HG03442 (cell line): Measurements from ENCODE around the gene LIMS4.
"Not testable (repeated sequence)": the region's sequence is repeated elsewhere in the genome, so short reads cannot be mapped to it uniquely, and the experiment has no call there.

Experiments used
- ATAC-seq: cut with Tn5 transposase; IDR thresholded peaks from one replicate; pipeline ENCODE4 v1.9.1; 2021; ENCODE audit warnings: mild to moderate bottlenecking, moderate library complexity; ENCODE audit not compliant: unreplicated experiment

LIMS4 gene, protein sequence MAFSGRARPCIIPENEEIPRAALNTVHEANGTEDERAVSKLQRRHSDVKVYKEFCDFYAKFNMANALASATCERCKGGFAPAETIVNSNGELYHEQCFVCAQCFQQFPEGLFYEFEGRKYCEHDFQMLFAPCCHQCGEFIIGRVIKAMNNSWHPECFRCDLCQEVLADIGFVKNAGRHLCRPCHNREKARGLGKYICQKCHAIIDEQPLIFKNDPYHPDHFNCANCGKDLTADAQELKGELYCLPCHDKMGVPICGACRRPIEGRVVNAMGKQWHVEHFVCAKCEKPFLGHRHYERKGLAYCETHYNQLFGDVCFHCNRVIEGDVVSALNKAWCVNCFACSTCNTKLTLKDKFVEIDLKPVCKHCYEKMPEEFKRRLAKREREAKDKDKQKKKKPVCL

DNA sequence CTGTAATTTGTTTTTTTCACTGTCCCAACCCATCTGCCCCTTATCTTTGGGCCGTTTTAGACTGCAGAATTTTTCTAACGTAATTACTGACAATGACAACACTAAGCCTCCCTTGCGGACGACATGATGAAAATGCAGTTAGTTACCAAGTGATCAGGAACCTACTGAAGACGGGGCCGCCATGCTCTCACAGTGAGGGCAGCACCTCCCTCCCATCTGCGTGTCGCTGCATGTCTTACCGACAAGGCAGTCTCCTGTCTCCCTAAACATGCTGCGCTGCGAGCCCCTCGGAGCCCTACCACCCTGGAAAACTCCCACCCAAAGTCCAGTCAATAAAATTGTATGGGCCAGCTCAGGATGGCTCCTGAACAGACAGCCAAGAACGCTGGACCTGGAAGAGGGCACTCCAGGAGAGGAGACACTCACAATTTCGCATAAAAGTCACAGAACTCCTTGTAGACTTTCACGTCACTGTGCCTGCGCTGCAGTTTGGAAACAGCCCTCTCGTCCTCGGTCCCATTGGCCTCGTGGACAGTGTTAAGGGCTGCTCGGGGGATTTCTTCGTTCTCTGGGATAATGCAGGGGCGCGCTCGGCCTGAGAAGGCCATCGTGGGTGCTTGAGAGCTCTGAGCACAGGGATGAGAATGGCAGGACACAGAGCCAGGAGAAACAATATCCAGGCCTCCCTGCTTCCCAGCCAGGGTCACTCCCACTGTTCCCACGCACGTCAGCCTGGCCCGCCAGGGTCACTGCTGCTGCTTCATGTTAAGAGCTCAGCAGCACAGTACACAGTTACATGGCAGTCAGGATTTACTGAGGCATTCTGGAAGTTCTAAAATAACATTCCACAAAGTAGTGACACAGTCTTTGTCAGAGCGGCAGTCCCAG, at the start of gene LIMS4:
LIMS4 (minus strand) TSS at position 646 of the 888 bp plus-strand sequence; CDS start at position 608, 38 bp downstream.
- ATAC-seq = not testable (repeated sequence)

DNA sequence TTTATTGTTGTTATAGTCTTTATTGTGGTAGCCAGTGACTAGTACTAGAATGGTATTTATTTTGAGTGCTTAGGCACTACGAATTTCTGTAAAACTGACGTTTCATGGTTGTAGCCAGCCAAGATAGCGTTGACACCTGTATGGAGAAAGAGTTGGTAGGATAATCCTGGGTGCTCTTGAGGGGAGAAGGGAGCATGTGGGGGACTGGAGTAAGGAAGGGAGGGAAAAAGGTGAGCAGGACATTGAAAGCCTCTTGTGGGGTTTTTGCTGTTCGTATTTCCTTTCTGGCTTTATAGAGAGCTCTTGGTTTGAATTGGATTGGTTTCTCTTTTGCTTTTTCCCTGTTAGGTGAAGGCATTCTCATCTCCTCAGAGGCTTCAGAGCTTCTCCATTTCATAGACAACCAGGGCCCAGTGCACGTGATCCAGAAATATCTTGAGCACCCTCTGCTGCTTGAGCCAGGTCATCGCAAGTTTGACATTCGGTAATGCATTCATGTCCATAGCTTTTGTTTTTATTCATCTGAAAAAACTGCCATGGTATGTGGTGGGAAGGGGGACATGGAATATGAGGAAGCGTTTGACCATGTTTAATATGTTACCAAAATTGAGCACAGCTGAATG, 27.2 kb upstream of the LIMS4 start:
- peak; percentile 87 for ATAC-seq

DNA sequence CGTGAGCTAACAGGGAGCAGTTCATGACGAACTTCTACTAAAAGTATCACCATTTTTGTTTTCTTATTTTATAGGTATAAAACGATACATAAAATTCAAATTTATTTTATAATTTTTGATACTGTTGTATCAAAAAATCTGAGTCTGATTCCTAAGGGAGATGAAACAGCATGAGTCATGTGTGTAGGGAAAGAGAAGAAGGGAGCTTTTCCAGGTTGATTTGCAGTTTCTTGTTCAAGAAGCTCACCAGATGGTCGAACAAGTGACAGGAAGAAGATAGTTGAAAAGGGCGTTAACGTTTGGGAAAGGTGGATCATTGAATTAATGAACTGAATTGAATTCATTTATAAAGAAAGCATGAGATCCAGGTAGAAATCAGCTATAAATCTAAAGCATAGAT, 23.4 kb upstream of the LIMS4 start:
- ATAC-seq = not testable (repeated sequence)

DNA sequence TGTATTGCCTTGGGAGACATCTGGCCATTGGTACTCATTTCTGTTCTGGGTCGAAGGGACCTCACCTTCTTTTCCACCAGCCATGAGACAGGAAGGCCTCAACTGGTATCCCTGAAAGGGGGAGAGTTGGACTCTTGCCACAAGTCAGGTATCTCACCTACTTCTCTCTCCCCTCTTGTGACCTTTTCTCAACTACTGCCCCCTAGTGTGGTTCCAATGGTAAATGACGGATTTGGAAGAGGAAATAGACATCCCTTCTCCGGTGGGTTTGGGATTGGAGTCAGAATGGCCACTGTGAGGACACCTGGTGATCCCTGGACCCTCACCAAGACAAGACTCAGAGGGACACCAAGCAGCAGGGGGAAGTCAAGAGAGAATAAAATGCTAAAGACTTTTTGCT, 21.9 kb upstream of the LIMS4 start:
- ATAC-seq = not testable (repeated sequence)

DNA sequence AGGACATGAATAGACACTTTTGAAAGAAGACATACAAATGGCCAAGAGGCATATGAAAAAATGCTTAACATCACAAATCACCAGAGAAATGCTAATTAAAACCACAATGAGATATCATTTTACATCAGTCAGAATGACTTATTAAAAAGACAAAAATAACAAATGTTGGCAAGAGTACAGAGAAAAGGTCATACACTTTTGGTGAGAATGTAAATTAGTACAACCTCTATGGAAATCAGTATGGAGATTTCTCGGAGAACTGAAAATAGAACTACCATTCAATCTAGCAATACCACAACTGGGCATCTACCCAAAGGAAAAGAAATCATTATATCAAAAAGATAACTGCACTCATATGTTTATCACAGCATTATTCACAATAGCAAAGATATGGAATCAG, 16.4 kb upstream of the LIMS4 start:
- ATAC-seq = not testable (repeated sequence)

DNA sequence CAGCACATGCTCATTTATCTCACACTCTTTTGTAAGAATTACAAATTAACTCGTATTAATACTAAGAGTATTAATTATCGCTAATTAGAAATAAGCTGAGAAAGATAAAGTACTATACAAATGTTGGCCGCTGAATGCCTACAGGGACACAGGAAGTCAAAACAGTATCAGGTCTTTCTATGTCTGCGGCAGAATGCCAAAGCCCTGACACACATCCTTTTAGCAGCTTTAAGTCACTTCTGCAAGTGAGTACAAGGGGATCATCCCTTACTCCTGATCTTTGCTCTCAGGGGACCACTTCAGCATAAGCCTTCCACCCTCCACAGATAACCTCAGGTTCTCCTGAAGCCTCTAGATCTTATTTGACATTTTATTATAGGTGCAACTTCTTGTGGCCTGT, 10.1 kb upstream of the LIMS4 start:
- ATAC-seq = not testable (repeated sequence)

DNA sequence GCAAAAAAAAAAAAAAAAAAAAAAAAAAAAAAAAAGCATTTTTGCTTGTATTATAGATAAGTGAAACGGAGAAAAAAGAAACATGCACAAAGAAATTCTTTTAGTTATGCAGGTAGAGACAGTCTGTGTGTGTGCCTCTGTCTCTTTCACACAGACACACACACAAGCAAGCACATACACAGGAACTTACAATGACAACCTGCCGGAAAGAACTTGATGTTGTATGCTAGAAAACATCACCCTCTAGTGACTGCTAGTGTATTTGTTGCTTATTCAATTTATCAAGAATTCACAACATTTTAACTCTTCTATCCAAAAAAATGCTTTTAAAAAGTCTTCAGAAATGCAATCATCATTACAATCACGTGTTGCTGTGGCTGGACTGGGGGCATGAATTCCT, 8.6 kb upstream of the LIMS4 start:
- ATAC-seq = peak; percentile 39

DNA sequence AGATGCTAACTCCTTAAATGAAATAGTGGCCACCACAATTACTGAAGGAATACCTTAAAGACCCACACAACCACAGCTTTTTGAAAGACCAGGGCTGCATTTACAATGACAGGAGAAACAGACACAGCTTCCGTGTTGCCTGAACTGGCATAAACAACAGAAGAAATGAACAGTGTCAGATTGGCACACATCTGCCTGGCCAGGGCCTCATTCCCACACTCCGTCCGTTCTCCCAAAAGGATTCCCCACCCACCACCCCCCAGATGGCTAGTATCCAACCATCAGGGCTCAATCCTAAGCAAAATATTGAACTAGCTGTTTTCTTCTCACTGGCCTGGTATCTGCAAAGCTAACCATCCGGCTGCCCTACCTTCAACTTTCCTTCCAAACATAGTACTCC, 7.5 kb upstream of the LIMS4 start:
- ATAC-seq = not testable (repeated sequence)

DNA sequence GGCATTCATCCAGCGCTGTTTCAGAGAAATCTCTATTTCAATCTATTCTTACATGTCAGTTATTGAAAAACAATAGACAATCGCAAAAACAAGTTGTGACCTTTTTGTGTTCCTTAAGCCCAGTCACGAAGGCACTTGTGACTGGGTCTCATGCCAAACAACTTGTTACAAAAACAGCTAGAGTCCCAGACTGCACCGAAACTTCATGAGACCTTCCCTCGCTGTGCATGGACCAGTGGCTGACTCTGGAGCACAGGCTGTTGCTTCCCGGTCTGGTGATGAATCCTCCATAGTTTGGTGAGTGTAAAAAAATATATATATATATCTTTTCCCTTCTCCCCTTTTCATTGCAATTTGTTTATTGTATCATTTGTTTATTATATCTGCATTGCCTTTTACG, 4.8 kb upstream of the LIMS4 start:
- ATAC-seq = not testable (repeated sequence)

DNA sequence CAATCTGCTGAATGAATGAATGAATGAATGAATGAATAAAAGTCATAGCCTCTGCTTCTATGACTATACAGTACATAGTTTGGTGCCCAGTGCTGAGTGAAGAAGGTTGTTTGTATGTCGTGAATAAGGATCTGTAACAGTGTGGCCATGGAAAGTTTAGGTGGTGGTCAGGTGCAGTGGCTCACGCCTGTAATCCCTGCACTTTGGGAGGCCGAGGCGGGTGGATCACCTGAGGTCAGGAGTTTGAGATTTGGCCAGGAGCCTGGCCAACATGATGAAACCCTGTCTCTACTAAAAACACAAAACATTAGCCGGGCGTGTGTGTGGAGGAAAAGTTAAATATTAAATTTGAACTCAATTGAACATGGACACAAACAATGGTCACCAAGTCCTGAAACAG, 4.3 kb upstream of the LIMS4 start:
- not testable (repeated sequence) for ATAC-seq

DNA sequence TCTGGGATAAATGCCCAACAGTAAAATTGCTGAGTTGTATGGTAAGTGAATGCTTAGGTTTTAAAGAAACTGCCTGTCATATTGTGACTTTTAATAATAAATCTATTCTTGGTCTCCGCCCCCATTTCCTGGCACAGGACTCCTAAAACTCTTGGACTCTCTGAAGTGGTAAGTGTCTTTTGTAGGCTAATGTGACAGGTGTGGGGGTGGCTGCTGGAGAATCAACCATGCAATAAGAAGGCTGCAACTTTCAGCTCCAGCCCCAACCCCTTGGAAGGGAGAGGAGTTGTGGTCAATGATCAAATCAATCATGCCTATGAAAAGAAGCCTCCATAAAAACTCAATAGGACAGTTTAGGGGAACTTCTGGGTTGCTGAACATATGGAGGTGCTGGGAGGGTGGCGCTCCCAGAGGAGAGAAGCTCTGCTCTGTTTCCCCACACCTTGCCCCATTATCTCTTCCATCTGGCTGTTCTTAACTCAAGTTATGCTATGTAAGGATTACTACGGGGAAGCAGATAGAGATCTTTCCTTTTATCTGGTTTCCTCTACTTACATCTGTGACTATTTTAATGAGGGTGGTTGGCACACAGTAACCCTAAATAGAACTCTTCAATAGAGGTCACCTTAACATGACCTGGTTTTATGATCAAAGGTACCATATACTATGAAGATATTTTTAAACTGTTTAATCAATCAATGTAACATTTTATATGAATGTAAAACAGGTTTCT, 3.2 kb upstream of the LIMS4 start:
- ATAC-seq = not testable (repeated sequence)

DNA sequence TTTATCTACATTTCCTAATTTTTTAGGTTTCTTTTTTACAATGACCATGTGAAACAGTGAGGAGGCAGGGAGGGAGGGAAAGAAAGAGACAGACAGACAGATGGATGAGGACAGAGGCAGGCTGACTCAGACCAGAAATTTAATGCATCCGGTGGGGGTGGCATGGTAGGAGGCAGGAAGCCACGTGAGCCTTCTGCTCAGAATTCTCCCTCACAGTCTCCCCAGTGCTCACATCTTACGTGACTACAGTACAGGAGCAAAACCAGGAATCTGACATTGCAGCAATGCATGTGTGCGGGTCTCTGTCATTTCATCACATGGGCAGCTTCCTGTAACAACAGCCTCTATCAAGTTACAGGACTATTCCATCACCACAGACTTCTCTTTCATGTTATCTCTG, 2.3 kb upstream of the LIMS4 start:
- peak; percentile 96 for ATAC-seq

DNA sequence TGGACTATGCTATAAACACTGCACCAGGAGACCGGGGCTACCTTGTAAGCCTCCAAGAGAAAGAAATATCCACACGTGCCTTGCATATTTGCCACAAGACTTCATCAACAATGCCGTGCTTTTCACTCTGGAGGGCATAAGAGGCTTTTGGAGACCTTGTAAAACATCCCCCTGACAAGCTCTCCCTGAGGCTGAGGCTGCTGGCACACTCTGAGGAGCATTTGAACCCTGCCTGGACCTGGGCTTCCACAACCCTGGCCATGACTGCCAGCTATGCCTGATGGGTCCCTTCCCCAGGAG, 393 bp upstream of the LIMS4 start:
- ATAC-seq = not testable (repeated sequence)

DNA sequence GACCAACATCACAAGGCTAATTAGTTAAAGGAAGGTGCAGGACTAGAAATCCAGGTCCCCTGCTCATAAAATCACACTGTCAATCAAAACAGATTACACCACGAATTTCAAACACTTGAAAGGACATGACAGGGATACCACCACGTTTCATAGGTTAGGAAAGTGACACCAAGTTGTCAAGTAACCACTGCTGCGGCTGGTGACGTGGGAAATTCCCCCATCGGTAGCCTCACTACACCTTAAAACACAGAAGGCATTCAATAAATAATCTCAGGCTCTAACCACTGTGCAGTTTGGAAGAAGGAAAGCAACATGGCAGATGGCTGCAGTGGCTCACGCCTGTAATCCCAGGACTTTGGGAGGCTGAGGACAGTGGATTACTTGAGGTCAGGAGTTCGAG, 3.7 kb downstream of the LIMS4 start:
- ATAC-seq = not testable (repeated sequence)

DNA sequence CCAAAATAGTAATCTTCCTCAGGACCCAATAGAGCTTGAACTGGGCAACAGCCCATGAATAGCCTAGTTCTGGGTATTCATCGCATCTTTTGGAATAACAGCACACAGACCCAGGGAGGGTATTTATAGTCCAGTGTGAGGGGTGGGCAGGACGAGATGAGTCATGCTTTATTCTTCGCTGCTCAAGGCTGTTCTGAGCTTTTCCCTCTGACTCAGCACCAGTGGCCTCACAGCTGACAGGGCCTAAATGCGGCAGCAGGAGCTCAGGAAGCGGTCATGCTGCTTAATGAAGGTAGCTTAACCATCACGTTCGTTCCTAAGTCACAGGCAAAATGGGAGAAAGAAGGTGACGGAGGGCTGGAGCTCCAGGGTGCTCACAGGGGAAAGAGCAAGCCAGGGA, 7.3 kb downstream of the LIMS4 start:
- ATAC-seq = peak; percentile 95

DNA sequence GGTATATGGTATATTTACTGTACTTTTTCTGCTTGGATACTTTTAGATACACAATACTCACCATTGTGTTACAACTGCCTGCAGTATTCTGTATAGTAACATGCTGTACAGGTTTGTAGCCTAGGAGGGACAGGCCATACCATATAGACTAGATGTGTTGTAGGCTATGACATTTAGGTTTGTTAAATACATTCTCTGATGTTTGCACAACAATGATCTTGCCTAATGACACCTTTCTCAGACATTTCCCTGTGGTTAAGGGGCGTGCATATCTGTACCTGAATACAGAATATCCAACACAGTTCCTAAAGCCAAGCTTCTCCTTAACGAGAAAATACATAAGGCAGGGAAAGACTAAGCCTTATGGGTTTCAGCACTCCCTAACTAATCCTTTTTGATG, 10.2 kb downstream of the LIMS4 start:
- ATAC-seq = not testable (repeated sequence)

DNA sequence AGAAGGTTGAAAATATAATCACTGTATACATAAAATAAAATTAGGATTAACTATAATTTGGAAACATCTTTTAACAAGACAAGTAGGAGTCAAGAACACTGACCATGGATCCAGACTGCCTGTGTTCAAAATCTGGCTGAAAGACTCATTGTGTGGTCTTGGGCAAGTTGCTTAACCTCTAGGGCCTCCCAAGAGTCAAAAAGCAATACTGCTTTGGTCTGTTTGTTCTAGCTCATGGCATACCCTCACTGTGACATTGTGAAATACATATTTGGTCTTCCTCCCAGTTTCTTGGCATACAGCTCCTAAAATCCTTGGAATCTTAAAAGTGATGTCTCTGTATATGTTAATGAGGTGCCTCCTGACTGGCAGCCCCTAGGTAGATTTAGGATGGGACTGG, 12.3 kb downstream of the LIMS4 start:
- ATAC-seq = not testable (repeated sequence)

DNA sequence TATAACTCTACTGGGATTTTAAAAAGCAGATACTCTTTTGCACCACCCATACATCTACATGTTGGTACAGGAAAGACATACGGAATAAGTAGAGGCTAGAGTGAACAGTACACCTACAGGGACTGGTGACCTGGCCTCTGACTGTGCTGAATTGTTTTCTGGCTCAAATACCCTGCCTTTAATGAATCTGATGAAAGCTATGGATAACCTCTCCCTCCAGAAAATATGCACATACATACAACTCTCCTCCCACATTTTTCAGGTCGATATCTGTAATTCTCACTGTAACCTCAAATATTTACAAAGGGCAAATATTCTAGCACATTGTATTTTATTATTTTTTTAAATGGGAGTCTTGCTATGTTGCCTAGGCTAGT, 15.4 kb downstream of the LIMS4 start:
- ATAC-seq = not testable (repeated sequence)

DNA sequence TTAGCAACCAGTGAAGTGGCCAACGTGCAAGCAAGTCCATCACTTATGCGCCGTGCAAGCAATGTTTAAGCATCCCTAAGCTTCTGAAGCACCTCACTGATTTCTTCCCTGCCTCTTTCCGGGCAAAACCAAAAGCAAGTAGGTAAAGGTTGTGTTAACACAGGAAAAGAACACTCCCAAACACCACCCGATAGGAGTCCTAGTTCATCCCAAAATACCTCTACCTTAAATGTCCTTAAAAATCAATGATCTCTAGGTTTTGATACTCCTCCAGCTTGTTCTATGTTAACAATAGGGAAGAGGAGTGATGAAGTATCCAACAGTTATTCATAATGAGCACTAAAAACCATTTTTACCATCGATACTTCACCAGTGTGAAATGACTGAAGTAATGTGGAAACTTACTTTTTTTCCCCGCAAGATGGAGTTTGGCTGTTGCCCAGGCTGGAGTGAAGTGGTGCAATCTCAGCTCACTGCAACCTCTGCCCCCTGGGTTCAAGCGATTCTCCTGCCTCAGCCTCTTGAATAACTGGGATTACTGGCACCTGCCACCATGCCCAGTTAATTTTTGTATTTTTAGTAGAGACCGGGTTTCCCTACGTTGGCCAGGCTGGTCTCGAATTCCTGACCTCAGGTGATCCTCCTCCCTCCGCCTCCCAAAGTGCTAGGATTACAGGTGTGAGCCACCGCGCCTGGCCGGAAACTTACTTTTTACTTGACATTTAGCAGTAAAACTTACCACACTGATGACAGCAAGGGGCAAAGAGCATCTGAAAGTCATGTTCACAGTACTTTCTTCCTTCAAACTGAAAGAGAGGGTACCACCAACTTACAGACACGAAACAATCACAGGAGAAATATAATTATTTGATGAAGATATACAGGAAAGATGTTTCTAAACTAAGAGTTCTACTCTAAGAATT, 16.1 kb downstream of the LIMS4 start:
- ATAC-seq = not testable (repeated sequence)
